Retinal pigment epithelial cell (primary cell): Measurements from ENCODE around the gene RAB15.

Experiments
- DNase-seq: peaks from one replicate; pipeline ENCODE4 v3.0.0-alpha.2; 2010; ENCODE audit warnings: low read depth
- H3K4me3 ChIP-seq: 2 replicates; pipeline ENCODE4 v1.5.1; 2011; ENCODE audit warnings: mild to moderate bottlenecking, low read length, control low read depth, moderate library complexity
- CTCF ChIP-seq: conservative IDR thresholded peaks from 2 replicates; pipeline ENCODE4 v1.5.1; 2011; ENCODE audit warnings: low read depth, low read length, control low read depth, inconsistent platforms

Gene RAB15

DNA sequence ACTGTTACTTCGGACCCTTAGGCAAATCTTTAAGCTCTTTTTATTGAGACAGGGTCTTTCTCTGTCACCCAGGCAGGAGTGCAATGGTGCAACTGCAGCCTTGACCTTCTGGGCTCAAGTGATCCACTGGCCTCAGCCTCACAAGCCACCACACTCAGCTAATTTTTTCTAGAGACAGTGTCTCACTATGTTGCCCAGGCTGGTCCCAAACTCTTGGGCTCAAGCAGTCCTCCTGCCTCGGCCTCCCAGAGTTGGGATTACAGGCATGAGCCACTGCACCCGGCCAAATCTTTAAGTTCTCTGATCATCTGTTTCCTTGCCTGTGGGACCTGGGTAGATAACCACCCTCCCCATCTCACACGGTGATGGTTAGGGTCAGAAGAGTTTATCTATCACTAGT, 27.3 kb downstream of the RAB15 start:
- no peak for DNase-seq
- no peak for TF ChIP-seq CTCF

DNA sequence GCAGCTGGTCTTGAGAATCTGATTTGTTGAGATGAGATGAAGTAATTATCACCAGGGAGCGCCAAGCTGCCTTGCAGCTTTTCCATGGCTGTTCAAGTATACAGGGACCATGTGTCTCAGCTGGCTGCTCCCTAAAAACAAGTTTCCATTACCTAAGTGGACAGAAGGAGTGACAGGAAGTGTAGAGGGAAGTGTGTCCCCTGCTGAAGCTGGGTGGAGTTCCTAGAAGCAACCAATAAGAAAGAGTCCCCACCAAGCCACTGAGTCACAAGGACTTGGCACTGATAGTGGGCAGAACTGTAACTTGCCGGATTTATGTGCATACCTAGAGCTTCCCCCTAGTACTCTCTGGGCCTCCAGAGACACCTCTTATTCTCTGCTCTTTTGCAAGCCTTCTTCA, 28.1 kb downstream of the RAB15 start:
- DNase-seq: no peak
- TF ChIP-seq CTCF: no peak
- no peak overlapping the region for H3K4me3 ChIP-seq

More for the DNA sequence above, 27.3 kb downstream of the RAB15 start:
- no peak overlapping the region for H3K4me3 ChIP-seq

DNA sequence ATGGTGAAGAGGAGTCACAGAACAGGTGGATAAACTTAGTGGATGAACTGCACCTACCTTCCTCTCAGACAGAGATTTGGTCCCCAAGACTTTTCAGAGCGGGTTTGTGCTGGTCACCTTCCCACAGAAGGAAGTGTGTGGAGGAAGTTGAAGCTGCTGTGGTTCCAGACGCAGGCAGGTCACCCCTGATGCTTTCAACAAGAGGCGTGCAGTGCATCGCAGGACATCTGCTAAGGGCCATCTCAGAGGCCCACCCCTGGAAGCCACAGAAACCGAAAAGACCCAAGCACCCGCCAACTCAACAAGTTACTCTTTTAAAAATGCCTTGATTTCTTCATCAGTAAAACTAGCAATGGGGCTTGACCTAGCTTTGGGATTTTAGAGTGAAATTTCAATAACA, 28.6 kb downstream of the RAB15 start:
- TF ChIP-seq CTCF: no peak
- H3K4me3 ChIP-seq: no peak overlapping the region
- DNase-seq: no peak

- no peak for TF ChIP-seq CTCF
- no peak within 1 kb of the TSS for H3K4me3 ChIP-seq
- DNase-seq: no peak
Measured at GRCh38 chr14:64942531-64943111, 29.5 kb downstream of the RAB15 start, which contains the start of gene GPX2. Gene GPX2, minus strand, starts transcription at chr14:64942745. Its CDS starts 19 bp downstream, at chr14:64942726.

GRCh38 chr14:64940336-64940910, 31.7 kb downstream of the RAB15 start:
- DNase-seq: no peak
- no peak overlapping the region for H3K4me3 ChIP-seq
- no peak for TF ChIP-seq CTCF

DNA sequence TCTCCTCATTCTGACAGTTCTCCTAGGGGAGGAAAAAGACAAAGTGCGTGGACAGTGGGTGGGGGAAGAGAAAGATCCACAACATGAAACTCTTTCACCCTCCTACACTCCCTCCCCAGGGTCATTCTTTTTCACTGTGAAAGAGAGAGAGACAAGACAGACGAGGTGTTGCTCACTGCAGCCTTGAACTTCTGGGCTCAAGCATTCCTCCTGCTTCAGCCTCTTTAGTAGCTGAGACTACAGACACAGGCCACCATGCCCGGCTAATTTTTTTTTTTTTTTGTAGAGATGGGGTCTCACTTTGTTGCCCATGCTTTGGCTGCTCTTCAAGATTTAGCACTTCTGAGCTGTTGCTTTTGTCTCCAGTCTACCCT, 32.3 kb downstream of the RAB15 start:
- TF ChIP-seq CTCF: no peak
- H3K4me3 ChIP-seq: no peak overlapping the region
- DNase-seq: no peak
